Endometrial microvascular endothelial cells (primary cell): ENCODE results near the gene ACOX3. TPM values are rescaled to one million over a fixed set of nuclear protein-coding genes. Genes with fewer than 3 reads are reported as not detected.

ENCODE experiments used
- in situ Hi-C: cut with HindIII; loops from 2 replicates; pipeline ENCODE4 v1.10.0; 2017; ENCODE audit warnings: low sequenced_read_pairs, low pct_unique_long_range_greater_than_20kb; ENCODE audit errors: inconsistent ontology term
- total RNA-seq: library from RNA; depleted of rRNA; stranded (reverse); fragments of >200 nt; gene quantifications from one replicate; pipeline ENCODE4 v1.2.3, GENCODE V29; 2015; ENCODE audit errors: inconsistent ontology term

The ACOX3 gene
- total RNA-seq, 1 donor from 2014 or later, result 26.0 TPM

- in situ Hi-C loops, result no loop called here
These were observed 71.5 kb downstream of the ACOX3 start for GRCh38 chr4:8368998-8369397.

- in situ Hi-C loops, result no loop called here
These were observed 72.5 kb downstream of the ACOX3 start for GRCh38 chr4:8368061-8368481.

GRCh38 chr4:8366601-8367000, 73.9 kb downstream of the ACOX3 start:
- in situ Hi-C loops, result no loop called here

GRCh38 chr4:8365951-8366350, 74.6 kb downstream of the ACOX3 start:
- in situ Hi-C loops, result no loop called here

GRCh38 chr4:8365353-8365752, 75.2 kb downstream of the ACOX3 start:
- in situ Hi-C loops, result no loop called here

- in situ Hi-C loops, result no loop called here
These were observed 75.6 kb downstream of the ACOX3 start for GRCh38 chr4:8364848-8365350.

- in situ Hi-C loops, result no loop called here
These were observed 76.4 kb downstream of the ACOX3 start for GRCh38 chr4:8364141-8364540.

- in situ Hi-C loops, result no loop called here
These were observed 78.0 kb downstream of the ACOX3 start for GRCh38 chr4:8362483-8362882.

- in situ Hi-C loops, result no loop called here
These were observed 81.3 kb downstream of the ACOX3 start for GRCh38 chr4:8359193-8359592.

GRCh38 chr4:8356856-8357255, 83.7 kb downstream of the ACOX3 start:
- in situ Hi-C loops, result no loop called here

- in situ Hi-C loops, result no loop called here
These were observed 84.5 kb downstream of the ACOX3 start for GRCh38 chr4:8355864-8356565.

- in situ Hi-C loops, result no loop called here
These were observed 85.2 kb downstream of the ACOX3 start for GRCh38 chr4:8355306-8355705.

- in situ Hi-C loops, result no loop called here
These were observed 86.5 kb downstream of the ACOX3 start for GRCh38 chr4:8353912-8354453.

- in situ Hi-C loops, result no loop called here
These were observed 87.3 kb downstream of the ACOX3 start for GRCh38 chr4:8353158-8353669.

GRCh38 chr4:8352368-8353157, 88.0 kb downstream of the ACOX3 start:
- in situ Hi-C loops, result no loop called here

- in situ Hi-C loops, result no loop called here
These were observed 88.6 kb downstream of the ACOX3 start for GRCh38 chr4:8351931-8352367.

GRCh38 chr4:8350841-8351461, 89.6 kb downstream of the ACOX3 start:
- in situ Hi-C loops, result no loop called here

- in situ Hi-C loops, result no loop called here
These were observed 90.2 kb downstream of the ACOX3 start for GRCh38 chr4:8350352-8350751.

- in situ Hi-C loops, result no loop called here
These were observed 90.8 kb downstream of the ACOX3 start for GRCh38 chr4:8349664-8350236.
